OCI-M2 (cell line): ENCODE data around the gene STRA6.

Experiments
- DNase-seq: peaks from one replicate; lab custom pipeline; 2025; ENCODE audit not compliant: unreplicated experiment; lab: John Stamatoyannopoulos, UW

STRA6 gene

DNA sequence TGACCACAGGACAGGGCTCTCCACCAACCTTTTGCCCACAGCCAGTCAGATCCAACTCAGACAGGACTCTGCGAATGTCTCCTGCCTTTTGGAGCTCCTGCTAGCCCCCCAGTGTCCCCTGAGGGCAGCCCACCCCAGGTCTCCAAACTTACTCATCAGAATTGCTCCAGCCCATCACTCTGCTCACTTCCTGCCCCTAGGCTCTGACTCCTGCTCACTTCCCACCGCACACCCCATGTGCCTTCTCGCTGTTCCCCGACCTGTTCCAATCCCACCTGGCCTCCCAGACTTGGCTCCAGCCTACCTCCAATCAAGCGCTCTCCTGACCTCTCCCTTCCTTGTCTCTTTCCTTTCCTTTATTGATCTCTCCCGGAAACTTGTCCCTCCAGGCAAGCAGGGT is 5.9 kb upstream of the STRA6 start:
- DNase-seq = no peak

DNA sequence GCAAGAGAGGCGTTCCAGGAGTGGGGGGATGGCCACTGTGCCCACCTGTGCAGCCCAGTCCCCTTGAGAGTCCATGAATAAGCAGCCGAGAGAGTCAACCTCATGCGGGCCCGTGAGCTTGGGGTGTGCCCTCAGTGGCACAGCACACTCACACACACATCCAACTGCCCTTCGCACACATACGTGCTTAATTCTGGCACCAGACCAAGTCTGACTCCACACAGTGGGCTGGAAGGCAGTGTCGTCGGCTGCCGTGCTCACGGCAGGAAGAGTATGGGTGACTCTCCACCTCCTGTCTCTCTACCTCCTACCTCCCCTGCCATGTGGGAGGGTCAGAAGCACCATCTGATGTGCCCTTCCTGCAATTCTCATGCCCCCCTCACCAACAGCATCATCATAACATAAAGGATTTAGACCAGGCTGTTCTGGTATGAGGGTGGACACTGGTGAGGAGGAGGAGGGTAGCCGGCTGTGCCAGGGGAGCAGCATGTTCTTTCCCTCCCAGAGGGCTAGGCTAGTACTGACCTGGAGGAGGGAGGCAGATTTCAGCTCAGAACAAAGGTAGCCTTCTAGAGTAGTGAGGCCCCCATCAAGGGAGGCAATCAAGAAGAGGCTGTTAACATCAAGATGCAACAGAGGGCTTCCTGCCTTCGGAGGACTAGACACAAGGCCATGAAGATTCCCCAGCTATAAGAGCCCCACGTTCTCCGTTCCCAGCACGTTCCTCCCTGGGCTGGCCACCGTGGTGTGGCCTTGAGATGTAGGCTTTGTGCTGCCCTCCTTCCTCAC is 5.3 kb upstream of the STRA6 start:
- no peak for DNase-seq

DNA sequence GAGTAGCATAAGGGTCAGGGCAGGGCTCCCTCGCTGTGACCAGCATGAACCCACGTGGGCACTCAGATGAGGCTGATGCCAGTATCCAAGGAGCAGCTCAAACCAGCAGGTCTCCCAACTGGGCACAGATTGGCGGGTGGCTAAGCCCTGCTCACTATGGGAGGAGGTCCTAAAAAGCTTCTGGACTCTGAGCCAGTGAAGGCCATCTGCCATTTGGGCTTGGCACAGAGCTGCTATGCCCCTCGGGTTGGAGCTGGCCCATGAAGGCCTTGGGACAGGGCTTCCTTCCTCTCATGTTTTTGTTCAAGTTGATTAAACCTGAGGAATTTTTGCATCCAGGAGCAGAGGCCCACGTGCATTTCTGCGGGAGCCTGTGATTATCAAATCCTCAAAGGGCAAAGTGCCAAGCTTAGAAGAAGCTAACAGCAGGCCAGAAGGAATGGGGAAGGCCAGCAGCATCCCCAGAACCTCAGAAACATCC is 4.3 kb upstream of the STRA6 start:
- no peak for DNase-seq

DNA sequence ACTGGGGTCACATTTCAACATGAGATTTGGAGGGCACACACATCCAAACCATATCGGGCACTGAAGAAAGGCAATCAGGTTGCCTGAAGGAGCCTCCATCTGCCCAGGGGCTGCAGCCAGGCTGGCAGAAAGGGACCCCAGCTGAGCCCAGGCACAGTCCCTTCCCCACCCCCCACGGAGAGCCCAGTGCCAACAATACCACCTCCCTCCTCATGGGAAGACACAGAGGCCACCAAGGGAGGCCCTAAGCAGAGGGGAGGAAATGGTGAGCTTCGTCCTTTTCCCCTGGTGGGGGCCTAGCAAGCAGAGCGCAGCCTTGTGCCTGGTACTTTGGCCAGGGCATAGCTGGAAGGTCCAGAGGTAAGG is 3.0 kb upstream of the STRA6 start:
- DNase-seq = no peak

DNA sequence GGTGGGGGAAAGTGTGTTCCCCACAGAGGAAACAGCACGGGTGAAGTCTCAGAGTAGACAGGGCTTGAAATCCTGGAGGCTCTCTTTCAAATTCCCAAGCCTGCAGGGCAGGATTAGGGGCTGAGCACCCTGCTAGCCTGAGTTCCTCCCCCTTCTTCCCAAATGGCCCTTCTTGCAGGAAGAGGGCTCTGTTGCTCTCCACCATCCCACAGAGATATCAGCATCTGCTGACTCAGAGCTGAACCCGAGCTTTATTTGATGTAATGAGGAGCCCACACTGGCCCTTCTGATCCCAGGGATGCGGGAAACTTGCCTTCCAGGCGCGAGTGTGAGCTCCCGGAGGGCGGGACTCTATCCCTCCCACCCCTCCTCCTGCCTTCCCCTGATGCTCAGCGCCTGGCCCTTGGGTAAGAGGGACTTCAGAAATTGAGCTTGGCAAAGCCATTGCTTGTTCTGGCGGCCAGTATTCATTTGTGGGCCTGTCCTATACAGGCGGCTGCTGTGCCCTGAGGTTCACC is 1.4 kb upstream of the STRA6 start:
- DNase-seq = no peak

DNA sequence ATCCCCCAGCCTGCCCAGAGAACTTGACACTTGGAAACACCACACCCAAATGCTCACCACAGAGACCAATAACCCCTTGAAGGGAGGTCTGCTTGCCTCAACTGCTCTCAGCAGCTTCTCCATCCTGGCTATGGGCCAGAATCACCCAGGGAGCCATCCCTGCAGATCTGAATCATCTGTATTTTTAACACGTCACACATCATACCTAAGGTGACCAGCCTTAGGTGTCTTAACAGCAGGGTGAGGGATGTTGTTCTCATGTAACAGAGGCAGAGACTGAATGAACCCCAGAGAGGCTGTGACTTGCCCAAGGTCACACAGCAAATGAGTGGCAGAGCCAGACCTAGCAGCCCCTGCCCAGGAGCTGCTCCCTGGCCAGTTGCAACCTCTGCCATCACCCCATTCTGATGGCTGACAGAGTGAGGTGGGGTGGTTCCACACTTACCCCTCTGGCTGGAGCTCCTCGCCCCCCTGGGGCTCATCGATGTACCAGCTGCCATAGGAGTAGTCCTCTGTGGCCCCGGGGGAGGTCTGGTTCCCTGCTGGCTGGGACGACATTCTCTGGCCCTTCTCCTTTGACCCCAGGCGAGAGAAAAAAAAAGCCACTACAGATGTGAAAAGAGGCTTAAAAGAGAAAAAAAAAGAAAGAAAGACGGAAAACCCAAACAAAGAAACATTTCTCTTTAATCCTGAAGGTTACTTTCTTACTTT is 722 bp downstream of the STRA6 start:
- DNase-seq = no peak

DNA sequence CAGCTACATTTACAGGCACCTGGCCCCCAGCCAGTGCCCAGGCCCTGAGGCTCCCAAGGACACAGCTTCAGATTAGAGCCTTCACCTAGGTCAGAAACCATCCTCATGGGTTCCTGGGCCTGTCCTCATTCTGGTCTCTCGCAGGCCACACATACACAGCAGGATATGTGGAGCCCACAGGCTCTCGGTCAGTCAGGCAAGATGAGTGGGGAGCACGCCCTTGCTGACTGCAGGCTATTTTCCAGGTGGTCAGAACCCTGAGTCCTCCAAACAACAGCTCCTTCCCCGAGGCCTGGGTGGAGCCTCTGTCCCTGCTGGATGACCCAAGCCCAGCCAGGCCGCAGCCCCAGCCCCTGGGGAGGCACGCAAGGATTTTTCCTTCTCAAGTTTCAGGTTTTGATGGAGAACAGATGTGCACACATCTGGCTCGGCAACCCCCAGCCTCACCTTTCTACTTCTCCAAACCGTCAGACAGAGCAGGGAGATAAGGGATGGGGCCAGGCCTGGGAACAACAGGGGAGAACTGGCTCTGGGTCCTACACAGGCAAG is 1.6 kb downstream of the STRA6 start:
- DNase-seq = no peak

DNA sequence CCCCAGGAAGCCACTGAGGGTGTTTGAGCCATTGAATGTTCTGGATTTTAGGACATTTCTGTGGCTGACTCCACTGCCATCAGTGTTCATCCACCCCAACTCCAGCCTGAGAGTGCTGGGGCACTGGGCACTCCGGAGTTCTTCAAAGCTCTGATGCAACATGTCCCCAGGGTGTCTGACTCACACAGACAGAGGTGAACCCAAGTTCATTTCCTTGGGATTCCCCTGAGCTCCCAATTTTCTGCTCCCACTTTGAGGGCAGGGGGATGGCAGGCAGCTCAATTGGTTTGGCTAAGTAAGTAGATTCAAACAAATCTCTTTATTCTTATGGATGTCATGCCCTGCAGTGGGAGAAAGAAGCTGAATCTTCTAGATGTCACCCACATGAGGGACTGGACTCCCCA is 2.2 kb downstream of the STRA6 start:
- no peak for DNase-seq

DNA sequence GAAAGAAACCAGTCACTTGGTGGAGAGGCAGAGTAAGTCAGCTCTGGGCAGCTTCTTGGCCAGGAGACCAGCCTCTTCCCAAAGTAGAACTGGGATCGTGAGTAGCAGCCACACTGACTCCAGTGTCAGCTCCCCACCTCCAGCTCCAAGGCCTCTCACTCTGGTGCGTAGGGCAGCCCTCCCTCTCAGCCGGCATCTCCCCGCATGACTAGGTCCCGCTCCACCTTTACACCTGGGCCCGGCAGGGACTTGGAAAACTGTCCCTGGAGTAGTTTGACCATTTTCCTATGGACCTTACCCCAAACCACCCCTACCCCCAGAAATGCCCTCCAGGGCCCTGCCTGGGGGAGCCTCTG is 3.3 kb downstream of the STRA6 start:
- DNase-seq = no peak

DNA sequence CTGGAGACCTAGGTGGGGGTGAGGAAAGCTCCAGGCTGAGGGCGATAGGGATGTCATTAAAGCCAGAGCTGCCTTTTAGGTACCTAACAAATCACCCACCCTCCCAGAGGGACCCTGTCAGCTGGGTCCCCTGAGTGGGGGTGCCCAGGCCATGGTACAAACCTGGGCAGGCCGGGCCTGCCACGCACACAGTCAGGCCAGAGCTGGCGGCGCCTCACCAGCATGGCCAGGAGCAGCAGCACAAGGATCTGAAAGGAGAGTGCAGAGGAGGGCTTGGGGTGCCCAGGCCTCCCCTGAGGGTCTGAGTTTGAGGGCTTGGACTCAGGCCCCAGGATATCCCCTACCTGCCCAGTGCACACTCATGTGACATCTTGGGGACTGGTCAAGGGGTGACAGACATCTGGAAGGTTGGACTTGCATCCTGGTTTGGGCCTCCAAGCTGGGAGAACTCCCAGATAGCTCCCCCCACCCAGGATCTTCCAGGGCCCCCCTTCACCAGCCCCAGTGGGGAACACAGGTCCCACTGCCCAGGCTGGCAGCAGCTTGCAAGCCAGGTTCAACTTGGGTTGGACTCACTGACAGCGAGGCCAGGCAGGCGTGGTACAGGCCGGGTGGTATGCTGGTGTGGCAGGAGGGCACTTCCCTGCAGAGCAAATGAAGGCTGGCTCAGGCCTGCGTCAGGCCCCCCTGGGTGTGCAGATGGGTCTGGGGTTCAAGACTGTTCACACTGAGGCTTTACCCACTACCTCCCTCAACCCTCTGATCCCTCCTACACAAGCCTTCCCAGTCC is 5.2 kb downstream of the STRA6 start:
- DNase-seq = no peak

DNA sequence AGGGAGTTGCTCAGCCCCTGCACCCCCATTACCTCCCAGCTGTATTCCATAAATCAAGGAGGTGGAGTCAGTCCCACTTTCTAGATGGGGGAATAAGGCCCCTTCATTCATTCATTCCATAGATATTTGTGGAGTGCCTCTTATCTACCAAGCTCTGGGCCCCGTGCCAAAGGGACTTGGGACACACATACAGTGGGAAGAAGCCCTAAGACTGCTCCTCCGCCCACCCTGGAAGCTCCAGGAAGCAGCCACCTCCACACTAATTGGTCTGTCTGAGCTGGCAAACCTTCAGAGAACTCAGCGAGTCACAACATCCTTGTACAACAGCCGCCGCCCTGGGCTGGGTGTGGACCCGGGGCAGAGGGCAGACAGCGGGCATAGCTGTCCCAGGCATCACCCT is 6.4 kb downstream of the STRA6 start:
- DNase-seq = no peak

DNA sequence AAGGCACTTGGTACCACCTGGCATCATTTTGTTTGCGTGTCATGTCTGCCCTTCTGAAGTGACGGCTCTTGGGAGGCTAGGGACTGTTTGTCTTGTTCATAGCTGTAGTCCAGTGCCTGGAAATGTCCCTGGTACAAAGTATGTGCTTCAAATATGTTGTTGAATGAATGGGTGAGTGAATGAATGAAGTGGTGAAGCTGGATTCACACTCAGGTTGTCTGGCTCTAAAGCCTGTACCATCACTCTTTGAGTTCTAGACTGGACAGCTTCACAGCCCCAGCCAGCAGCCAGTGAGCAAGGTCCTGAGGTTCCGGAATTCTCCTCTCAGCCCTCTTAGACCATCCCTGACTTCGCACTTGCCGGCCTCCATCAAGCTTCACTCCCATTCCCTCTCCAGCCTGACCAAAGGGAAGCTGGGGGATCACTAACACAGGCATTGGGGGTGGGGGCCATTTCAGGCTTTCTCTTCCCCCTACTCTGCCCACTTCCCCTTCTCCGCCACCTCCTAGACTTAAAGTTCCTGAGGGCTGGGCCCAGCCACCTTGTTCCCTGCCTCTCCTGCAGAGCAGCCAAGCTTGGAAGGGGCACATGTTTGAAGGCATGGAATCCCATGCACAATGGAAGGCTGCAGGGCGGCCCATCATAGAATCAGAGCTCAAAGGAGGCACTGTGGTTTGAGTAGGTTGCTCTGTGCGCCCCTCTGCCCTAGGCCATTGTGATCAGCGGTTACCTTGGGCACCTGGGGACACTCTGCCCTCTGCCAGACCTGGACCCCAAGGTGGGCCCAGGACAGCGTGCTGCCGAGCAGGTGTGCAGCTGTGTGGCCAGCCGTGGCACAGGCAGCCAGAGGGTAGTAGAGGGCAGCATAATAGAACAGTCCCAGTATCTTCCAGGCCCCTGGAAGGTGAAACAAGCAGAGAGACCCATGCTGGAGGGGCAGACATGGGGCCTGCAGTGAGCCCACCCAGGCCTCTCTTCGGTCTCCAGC is 7.7 kb downstream of the STRA6 start:
- no peak for DNase-seq

DNA sequence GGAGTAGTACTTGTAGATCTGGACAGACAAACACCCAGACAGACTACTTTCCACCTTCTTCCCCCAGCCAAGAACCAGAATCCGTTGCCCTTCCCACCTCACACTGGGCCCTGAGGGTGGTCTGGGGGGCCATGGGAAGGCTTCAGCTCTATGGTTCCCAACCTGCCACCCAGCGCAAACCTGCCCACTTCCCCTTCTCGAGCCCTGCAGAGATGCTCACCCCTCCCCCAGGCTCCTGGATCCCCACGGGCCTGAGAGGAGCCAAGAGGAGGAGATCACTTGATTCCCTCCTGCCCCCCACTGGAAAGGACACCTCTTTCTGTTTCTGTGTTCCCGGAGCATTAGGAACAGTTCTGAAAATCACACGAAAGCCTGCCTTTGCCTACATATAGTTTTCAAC is 8.7 kb downstream of the STRA6 start:
- no peak for DNase-seq

DNA sequence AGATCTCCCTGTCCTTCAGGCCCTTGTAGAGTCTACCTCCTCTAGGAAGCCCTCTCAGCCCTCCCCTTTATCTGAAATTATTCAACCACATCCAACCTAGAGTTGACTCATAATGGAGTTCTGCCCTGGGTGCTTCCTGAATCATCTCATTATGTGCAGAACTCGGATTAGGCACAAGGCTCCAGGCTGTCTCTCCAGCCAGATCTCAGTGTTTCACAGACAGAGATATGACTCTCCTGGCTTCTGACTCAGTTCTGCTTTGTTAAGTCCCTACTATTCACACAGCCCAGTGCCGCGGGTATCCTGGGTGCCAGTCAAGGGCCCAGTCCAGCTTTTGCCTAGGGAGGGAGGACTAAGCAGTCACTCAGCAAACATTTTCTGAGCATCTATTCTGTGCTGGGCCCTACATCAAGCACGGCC is 9.3 kb downstream of the STRA6 start:
- no peak for DNase-seq

DNA sequence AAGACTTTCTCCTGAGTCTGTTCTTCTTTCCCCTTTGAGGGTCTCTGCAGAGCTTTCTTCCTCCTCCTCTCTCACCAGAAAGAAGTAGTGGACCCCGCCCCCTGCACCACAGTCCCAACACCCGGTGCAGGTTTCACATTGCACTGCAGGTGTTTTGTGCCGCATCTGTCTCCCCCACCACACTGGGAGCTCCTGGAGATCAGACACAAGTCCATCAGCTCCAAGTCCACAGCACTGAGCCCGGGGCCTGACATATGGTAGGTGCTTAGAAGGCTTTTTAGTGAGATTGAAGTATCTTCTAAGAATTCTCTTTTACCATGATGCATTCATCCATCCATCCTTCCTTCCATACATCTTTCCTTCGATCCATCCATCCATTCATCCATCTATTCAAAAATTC is 9.8 kb downstream of the STRA6 start:
- DNase-seq = no peak

DNA sequence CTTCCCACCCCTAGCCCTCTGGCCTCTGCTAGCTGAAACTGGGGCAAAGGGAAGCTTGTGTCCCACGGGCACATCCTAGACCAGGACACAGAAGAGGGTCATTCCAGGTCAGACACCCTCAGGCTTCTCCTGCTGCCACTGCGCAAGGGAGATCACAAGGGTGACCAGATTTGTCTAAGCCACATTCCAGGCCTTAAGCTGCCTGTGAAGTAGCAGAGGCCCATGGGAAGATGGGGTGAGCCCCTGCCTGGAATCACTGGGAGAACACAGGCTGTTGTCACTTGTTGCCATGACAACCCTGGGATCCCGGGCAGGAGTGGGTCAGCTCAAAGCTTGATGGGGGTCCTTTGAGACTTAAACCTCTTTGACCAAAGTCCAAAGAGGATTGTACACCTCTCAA is 10.8 kb downstream of the STRA6 start:
- DNase-seq = no peak

DNA sequence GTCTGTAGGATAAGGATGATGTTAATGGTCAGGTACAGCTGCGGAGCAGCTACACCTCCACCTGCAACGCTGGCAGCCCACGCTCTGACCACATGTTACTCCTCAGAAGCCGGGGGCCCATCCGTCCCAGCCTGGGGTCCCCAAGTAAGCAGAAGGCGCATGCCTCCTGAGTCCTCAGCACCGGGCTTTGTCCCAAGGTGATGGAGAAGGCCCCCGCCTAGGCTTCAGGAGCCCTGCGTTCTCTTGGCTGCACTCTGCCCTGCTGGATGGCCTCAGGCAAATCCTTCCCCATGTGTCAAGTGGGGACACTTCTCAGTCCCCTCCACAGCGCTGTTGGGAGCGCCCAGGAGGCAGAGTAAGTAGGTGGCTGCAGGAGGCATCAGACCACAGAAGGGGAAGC is 14.4 kb downstream of the STRA6 start:
- no peak for DNase-seq

DNA sequence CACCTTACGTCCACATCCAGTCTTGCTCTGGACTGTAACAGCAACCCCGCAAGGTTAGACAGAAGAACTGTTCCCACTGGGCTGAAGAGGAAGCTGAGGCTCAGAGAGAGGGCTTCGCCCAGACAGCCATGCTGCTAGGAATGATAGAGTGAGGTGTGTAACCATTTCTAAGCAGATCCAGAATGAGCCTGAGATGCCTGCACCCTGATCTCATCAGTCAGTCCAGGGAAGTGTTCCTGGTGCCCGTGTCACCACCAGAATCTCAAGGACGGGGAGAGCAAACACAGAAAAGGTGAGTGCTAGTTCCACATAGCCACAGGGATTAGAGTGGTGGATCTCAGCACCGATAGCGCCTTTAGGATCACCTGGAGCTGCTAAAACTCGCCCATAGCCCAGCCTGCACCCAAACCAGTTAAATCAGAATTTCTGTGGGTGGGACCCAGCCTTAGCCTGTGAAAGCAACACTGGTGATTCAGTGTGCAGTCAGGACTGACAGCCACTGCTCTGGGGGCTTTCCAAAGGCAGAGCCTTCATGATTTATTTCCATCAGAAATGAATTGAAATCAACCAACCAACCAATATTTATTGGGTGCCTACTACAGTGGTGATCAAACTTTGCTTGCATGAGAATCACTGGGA is 16.8 kb downstream of the STRA6 start:
- no peak for DNase-seq

DNA sequence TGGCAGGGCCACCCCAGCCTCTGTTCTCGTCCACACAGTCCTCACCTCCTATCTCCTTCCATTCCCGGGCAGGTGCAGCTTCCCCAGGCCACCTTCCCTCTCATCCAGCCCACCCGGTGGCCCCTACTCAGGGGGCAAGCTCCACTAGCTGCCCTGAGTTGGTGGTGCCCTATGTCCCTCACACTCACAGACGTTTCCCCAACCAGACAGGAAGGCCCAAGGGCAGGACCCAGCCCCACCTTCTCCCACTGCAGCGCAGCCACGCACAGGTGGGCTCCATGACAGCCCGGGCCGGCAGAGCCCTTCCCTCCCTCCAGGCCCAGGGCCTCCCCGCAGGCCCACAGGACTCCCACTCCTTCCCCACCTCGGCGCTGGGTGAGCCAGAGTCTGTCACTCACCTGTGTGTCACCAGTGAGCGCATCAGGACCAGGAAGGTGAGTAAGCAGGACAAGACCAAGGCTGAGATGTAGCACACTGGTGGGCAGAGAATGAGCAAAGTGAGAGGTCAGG is 17.9 kb downstream of the STRA6 start:
- no peak for DNase-seq

DNA sequence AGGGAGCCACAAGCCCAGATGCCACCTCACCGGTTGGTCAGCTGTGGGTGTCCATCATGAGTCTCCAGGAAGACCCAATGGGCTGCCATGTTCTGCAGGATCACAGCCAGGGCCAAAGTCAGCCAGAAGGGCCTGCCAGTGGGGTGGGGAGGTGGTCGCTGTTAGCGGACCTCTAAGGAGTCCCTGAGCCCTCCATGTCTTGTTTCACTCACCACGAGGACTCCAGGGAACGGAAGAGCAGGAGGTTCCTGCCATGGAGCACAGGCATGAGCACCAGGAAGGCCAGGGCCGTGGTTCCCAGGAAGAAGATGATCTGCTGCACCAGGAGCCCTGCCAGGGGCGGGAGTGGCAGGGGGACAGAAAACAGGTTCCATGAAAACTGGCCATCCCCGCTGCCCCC is 20.5 kb downstream of the STRA6 start:
- DNase-seq = no peak
